Natural killer cell (primary cell): ENCODE measurements around the gene BICDL2. TPM values are rescaled to one million over a fixed set of nuclear protein-coding genes. Genes with fewer than 3 reads are reported as not detected.

Source experiments
- ATAC-seq, 3 donors: fragments of 150-1000 bp in 2 of 3; fragments of 200-7000 bp in 1 of 3; cut with Tn5 transposase; 1 replicate in 1 of 3; 2 replicates in 2 of 3; pipeline ENCODE4 v1.10.0; 2021; ENCODE audit warnings: mild to moderate bottlenecking in 2 of 3, moderate library complexity in 2 of 3
- DNase-seq, 2 donors: peaks; one replicate each; pipeline versions ENCODE4 v3.0.0 to v3.0.0-alpha.2; 2013 to 2021; ENCODE audit warnings: mixed read lengths in 1 of 2
- H3K27ac ChIP-seq: one replicate; pipeline ENCODE4 v1.5.1; 2013; ENCODE audit warnings: mild to moderate bottlenecking, low read length
- H3K27me3 ChIP-seq: one replicate; pipeline ENCODE4 v1.6.1; 2013; ENCODE audit warnings: low read length; ENCODE audit not compliant: control insufficient read depth, insufficient read depth
- H3K36me3 ChIP-seq: one replicate; pipeline ENCODE4 v1.6.1; 2013; ENCODE audit warnings: low read length; ENCODE audit not compliant: control insufficient read depth, insufficient read depth
- H3K4me1 ChIP-seq: one replicate; pipeline ENCODE4 v1.6.1; 2013; ENCODE audit warnings: low read length; ENCODE audit not compliant: control insufficient read depth, insufficient read depth
- H3K4me3 ChIP-seq: one replicate; pipeline ENCODE4 v1.5.1; 2013; ENCODE audit warnings: low read length
- H3K9me3 ChIP-seq: one replicate; pipeline ENCODE4 v1.6.1; 2013; ENCODE audit warnings: low read length; ENCODE audit not compliant: control insufficient read depth, insufficient read depth
- H3K27ac Mint-ChIP-seq, 2 donors: one replicate each; pipeline ENCODE4 v1.8.0; 2022; ENCODE audit warnings: mild to moderate bottlenecking in 2 of 2, mixed read lengths in 2 of 2, moderate library complexity in 1 of 2
- H3K27me3 Mint-ChIP-seq, 2 donors: one replicate each; pipeline ENCODE4 v1.8.0; 2022; ENCODE audit warnings: low read depth in 2 of 2, mixed read lengths in 2 of 2
- H3K36me3 Mint-ChIP-seq: one replicate; pipeline ENCODE4 v1.8.0; 2022; ENCODE audit warnings: mixed read lengths
- H3K4me1 Mint-ChIP-seq, 2 donors: one replicate each; pipeline ENCODE4 v1.8.0; 2022; ENCODE audit warnings: mixed read lengths in 2 of 2
- H3K4me3 Mint-ChIP-seq: one replicate; pipeline ENCODE4 v1.8.0; 2022; ENCODE audit warnings: mild to moderate bottlenecking, moderate library complexity, mixed read lengths
- H3K9me3 Mint-ChIP-seq, 2 donors: one replicate each; pipeline ENCODE4 v1.8.0; 2022; ENCODE audit warnings: mixed read lengths in 2 of 2
- WGBS: methylation state at CpG from one replicate; pipeline ENCODE4 v1.1.7; 2013; ENCODE audit warnings: missing lambda C conversion rate; ENCODE audit not compliant: insufficient coverage; 5-methylcytosine and 5-hydroxymethylcytosine counted together
- intact Hi-C: fragments of 100-400 bp; cut with micrococcal nuclease; formaldehyde crosslinking; loops from one replicate; pipeline ENCODE4 v1.14.2; 2022
- total RNA-seq, 4 donors: library from RNA; stranded (reverse); fragments of 120-200 nt in 1 of 4; gene quantifications; one replicate each; pipeline versions ENCODE4 v1.2.3 to v1.2.4, GENCODE V29; 2013 to 2022
- TF ChIP-seq, protein P1 (sequence below): fragments of 200-600 bp; IDR thresholded peaks from one replicate; pipeline ENCODE4 v1.8.0; 2022; ENCODE audit warnings: antibody characterized with exemption

Gene BICDL2
- total RNA-seq, 3 donors from 2014 or later (not counting 1 experiment from before 2014, with no cell fraction given) = not detected

DNA sequence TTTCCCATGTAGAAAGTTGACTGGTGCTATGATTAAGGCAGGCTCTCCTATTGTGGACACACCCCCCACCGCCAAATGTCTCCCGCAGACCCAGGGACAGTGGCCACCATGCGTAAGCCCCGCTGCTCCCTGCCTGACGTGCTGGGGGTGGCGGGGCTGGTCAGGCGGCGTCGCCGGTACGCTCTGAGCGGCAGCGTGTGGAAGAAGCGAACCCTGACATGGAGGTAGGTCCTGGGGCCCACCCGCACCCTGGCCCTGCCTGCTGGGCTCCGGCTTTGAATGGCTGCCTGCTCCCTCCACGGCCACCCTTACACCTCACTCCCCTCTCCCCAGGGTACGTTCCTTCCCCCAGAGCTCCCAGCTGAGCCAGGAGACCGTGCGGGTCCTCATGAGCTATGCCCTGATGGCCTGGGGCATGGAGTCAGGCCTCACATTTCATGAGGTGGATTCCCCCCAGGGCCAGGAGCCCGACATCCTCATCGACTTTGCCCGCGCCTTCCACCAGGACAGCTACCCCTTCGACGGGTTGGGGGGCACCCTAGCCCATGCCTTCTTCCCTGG lies 13.3 kb upstream of the BICDL2 start:
- no peaks in the 10 kb centered on the region for H3K9me3 ChIP-seq
- Mint-ChIP-seq H3K4me1 (peaks cover 35 to 52% of the 10 kb centered on the region in 2 donors), H3K4me3 (no peak overlapping the region), H3K36me3 (no peaks in the 10 kb centered on the region), H3K27me3 (peaks cover 10 to 15% of the 10 kb centered on the region in 2 donors), H3K27ac (no peak overlapping the region), H3K9me3 (no peaks in the 10 kb centered on the region)
- H3K36me3 ChIP-seq = peaks cover 3% of the 10 kb centered on the region
- H3K27ac ChIP-seq = no peak overlapping the region
- no peak for ATAC-seq
- DNase-seq = no peak
- 88% methylated on average over 26 of the region's 26 CpGs for WGBS
- TF ChIP-seq, protein P1, sequence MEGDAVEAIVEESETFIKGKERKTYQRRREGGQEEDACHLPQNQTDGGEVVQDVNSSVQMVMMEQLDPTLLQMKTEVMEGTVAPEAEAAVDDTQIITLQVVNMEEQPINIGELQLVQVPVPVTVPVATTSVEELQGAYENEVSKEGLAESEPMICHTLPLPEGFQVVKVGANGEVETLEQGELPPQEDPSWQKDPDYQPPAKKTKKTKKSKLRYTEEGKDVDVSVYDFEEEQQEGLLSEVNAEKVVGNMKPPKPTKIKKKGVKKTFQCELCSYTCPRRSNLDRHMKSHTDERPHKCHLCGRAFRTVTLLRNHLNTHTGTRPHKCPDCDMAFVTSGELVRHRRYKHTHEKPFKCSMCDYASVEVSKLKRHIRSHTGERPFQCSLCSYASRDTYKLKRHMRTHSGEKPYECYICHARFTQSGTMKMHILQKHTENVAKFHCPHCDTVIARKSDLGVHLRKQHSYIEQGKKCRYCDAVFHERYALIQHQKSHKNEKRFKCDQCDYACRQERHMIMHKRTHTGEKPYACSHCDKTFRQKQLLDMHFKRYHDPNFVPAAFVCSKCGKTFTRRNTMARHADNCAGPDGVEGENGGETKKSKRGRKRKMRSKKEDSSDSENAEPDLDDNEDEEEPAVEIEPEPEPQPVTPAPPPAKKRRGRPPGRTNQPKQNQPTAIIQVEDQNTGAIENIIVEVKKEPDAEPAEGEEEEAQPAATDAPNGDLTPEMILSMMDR = no peak
- H3K4me3 ChIP-seq = no peak overlapping the region
- H3K27me3 ChIP-seq = peaks cover 13% of the 10 kb centered on the region
- intact Hi-C loops = no loop called here
- H3K4me1 ChIP-seq = peaks cover 80% of the 10 kb centered on the region

DNA sequence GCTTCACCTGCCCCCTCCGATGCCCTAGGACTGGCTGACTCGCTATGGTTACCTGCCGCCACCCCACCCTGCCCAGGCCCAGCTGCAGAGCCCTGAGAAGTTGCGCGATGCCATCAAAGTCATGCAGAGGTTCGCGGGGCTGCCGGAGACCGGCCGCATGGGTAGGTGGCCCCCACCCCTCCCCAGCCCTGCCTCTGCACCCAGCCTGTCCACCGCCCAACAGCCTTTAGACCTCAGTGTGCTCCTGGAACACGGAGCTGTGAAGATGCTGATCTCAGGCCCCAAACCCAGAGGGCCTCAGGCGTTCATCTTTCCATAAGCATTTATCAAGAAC lies 10.6 kb upstream of the BICDL2 start:
- no peak overlapping the region for H3K4me3 ChIP-seq
- DNase-seq = no peak
- H3K36me3 Mint-ChIP-seq = no peaks in the 10 kb centered on the region
- peaks cover 34% of the 10 kb centered on the region for H3K27me3 ChIP-seq
- no peak overlapping the region for H3K27ac ChIP-seq
- peaks cover 63% of the 10 kb centered on the region for H3K4me1 ChIP-seq
- H3K27me3 Mint-ChIP-seq = peaks cover 24 to 30% of the 10 kb centered on the region in 2 donors
- no peak overlapping the region for H3K4me3 Mint-ChIP-seq
- WGBS = 20% methylated on average over 13 of the region's 13 CpGs
- H3K9me3 ChIP-seq = no peaks in the 10 kb centered on the region
- peaks cover 27 to 40% of the 10 kb centered on the region in 2 donors for H3K4me1 Mint-ChIP-seq
- TF ChIP-seq, protein P1 = no peak
- H3K36me3 ChIP-seq = no peaks in the 10 kb centered on the region
- intact Hi-C loops = no loop called here
- H3K9me3 Mint-ChIP-seq = no peaks in the 10 kb centered on the region
- H3K27ac Mint-ChIP-seq = no peak overlapping the region
- ATAC-seq = no peak

DNA sequence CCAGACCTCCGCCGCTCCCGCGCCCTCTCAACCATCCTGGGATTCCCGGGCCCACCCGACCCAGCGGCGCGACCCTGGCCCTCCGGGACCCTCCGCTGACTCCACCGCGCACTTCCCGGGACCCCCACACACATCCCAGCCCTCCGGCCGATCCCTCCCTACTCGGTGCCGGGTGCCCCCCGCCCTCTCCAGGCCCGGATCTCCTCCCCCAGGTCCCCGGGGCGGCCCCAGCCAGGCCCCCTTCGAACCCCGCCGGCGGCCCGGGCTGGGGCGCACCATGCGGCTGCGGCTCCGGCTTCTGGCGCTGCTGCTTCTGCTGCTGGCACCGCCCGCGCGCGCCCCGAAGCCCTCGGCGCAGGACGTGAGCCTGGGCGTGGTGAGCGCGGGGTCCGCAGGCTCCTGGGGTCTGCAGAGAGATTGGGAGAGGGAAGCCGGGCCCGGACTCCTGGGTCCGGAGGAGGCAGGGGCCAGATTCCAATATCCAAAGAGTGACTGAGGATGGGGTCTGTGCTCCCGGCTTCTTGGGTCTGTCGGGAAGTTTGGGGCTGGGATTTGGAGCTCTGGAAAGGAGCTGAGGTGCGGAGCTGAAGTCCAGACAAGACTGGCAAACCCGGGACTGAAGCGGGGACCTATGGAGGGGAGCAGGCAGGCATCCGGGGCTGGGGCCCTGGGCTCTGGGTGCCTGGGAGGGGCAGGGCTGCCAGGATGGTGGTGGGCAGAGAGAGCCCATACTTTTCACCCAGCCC lies 10.1 kb upstream of the BICDL2 start:
- H3K4me1 Mint-ChIP-seq = peaks cover 27 to 35% of the 10 kb centered on the region in 2 donors
- H3K27me3 Mint-ChIP-seq = peaks cover 24 to 30% of the 10 kb centered on the region in 2 donors
- ATAC-seq (peak in 1 of 3 donors; percentile 48), DNase-seq (peak; percentile 16 to 36)
- no peak overlapping the region for H3K4me3 ChIP-seq
- H3K9me3 Mint-ChIP-seq = no peaks in the 10 kb centered on the region
- H3K36me3 ChIP-seq = no peaks in the 10 kb centered on the region
- intact Hi-C loops = no loop called here
- peak overlapping the region; percentile 9 for H3K4me3 Mint-ChIP-seq
- no peaks in the 10 kb centered on the region for H3K9me3 ChIP-seq
- H3K4me1 ChIP-seq = peaks cover 63% of the 10 kb centered on the region
- H3K27ac ChIP-seq = no peak overlapping the region
- no peaks in the 10 kb centered on the region for H3K36me3 Mint-ChIP-seq
- TF ChIP-seq, protein P1 = no peak
- peaks cover 34% of the 10 kb centered on the region for H3K27me3 ChIP-seq
- no peak overlapping the region for H3K27ac Mint-ChIP-seq
- WGBS = 3% methylated on average over 54 of the region's 54 CpGs
